Spleen (tissue), 11 donors: Measurements from ENCODE around the gene CNST. TPM values are rescaled to one million over a fixed set of nuclear protein-coding genes. Genes with fewer than 3 reads are reported as not detected.

Experiments used
- DNase-seq: peaks from one replicate; pipeline ENCODE4 v3.0.0-alpha.2; 2020
- H3K27ac ChIP-seq, 8 donors: fragments of 200-600 bp; sonication (generic) in 7 of 8; 1 replicate in 4 of 8; 2 replicates in 4 of 8; pipeline versions ENCODE4 v1.5.0 to v1.8.0; 2016 to 2021; ENCODE audit warnings: inconsistent platforms in 4 of 8, mild to moderate bottlenecking in 4 of 8, moderate library complexity in 1 of 8
- H3K27me3 ChIP-seq, 7 donors: fragments of 200-600 bp; sonication (generic) in 6 of 7; replicated peaks in 1 of 7; 1 replicate in 4 of 7; 2 replicates in 3 of 7; pipeline versions ENCODE4 v1.5.0 to v1.8.0; 2016 to 2021; ENCODE audit warnings: inconsistent platforms in 3 of 7, mild to moderate bottlenecking in 1 of 7
- H3K36me3 ChIP-seq, 6 donors: fragments of 200-600 bp; sonication (generic) in 5 of 6; 1 replicate in 4 of 6; 2 replicates in 2 of 6; pipeline versions ENCODE4 v1.5.0 to v1.8.0; 2016 to 2021; ENCODE audit warnings: inconsistent platforms in 2 of 6
- H3K4me1 ChIP-seq, 6 donors: fragments of 200-600 bp; sonication (generic) in 5 of 6; 1 replicate in 3 of 6; 2 replicates in 3 of 6; pipeline versions ENCODE4 v1.5.0 to v1.8.0; 2016 to 2021; ENCODE audit warnings: inconsistent platforms in 3 of 6
- H3K4me3 ChIP-seq, 8 donors: fragments of 200-600 bp; sonication (generic) in 7 of 8; 1 replicate in 4 of 8; 2 replicates in 4 of 8; pipeline versions ENCODE4 v1.5.0 to v1.8.0; 2016 to 2021; ENCODE audit warnings: inconsistent platforms in 4 of 8, mild to moderate bottlenecking in 4 of 8, moderate library complexity in 2 of 8
- H3K9me3 ChIP-seq, 8 donors: fragments of 200-600 bp; sonication (generic) in 7 of 8; 1 replicate in 4 of 8; 2 replicates in 4 of 8; pipeline versions ENCODE4 v1.5.0 to v1.8.0; 2016 to 2021; ENCODE audit warnings: inconsistent platforms in 4 of 8
- CTCF ChIP-seq, 11 experiments: fragments of 200-600 bp in 7 of 11; fragments of 450-650 bp in 4 of 11; sonication (generic) in 4 of 11; IDR thresholded peaks in 8 of 11; conservative IDR thresholded peaks in 3 of 11; 1 replicate in 7 of 11; 2 replicates in 4 of 11; pipeline versions ENCODE4 v1.4.0 to v1.8.0; 2016 to 2021; ENCODE audit warnings: antibody characterized with exemption in 11 of 11, inconsistent platforms in 4 of 11, mild to moderate bottlenecking in 1 of 11
- POLR2A ChIP-seq, 3 donors: fragments of 450-650 bp; IDR thresholded peaks; one replicate each; pipeline ENCODE4 v1.5.1; 2017; ENCODE audit warnings: antibody characterized with exemption in 3 of 3, mild to moderate bottlenecking in 1 of 3
- POLR2AphosphoS5 ChIP-seq, 3 donors: sonication (generic); formaldehyde crosslinking; IDR thresholded peaks; one replicate each; pipeline ENCODE4 v1.5.1; 2017; ENCODE audit warnings: antibody characterized with exemption in 3 of 3
- WGBS, 5 donors: extraction: QIAGEN DNeasy Blood & Tissue Kit in 3 of 5; methylation state at CpG; one replicate each; pipeline versions ENCODE4 v1.1.5 to v1.1.7; 2013 to 2018; 5-methylcytosine and 5-hydroxymethylcytosine counted together
- intact Hi-C: fragments of 100-400 bp; cut with DNase I; formaldehyde crosslinking; loops from one replicate; pipeline ENCODE4 v1.15.0; 2023; ENCODE audit warnings: low total_unique reads
- polyA plus RNA-seq, 3 donors: library from polyadenylated mRNA; stranded (reverse); fragments of 200-250 nt; gene quantifications; one replicate each; pipeline ENCODE4 v1.2.1, GENCODE V29; 2013
- total RNA-seq, 7 donors: library from RNA; depleted of rRNA in 3 of 7; stranded (reverse); fragments of >200 nt in 3 of 7; fragmentation: NEBNext Ultra II Directional in 4 of 7; extraction: Animal tissue kit (Norgen Biotek cat#: 25700) in 4 of 7; gene quantifications; one replicate each; pipeline versions ENCODE4 v1.1.0 to v1.2.1, GENCODE V29; 2016 to 2021
- donor health status: healthy with polysubstance abuse.
- donor health status: DM: no; HTN: no; CAD: no; lungs with moderate emphysema.
- donor health status: DM: no; HTN: no; CAD: no.
- donor health status: Bipolar disorder and iron deficiency.
- donor health status: healthy.
- donor health status: DM: no; HTN: no; CAD: no.
- donor health status: DM: yes; HTN: yes; CAD: no.

The CNST gene
- total and polyA plus RNA-seq, 10 donors = 7.5 to 40.5 (median 30.0) TPM

- Histone ChIP-seq H3K27me3 (no peaks in the 10 kb centered on the region), H3K27ac (no peak overlapping the region), H3K36me3 (no peaks in the 10 kb centered on the region), H3K4me3 (no peak overlapping the region), H3K4me1 (peaks cover 0 to 9% (median 2%) of the 10 kb centered on the region in 6 donors), H3K9me3 (peaks cover 3 to 36% (median 20%) of the 10 kb centered on the region in 8 donors)
- no peak for TF ChIP-seq POLR2AphosphoS5 (IDR thresholded peaks at IDR 0.05)
- no peak for TF ChIP-seq POLR2A (IDR thresholded peaks at IDR 0.05)
- TF ChIP-seq CTCF (IDR thresholded peaks at IDR 0.05 in 8 of 11, conservative IDR thresholded peaks at IDR 0.05 in 3 of 11) = no peak
- no peak for DNase-seq
- 52 to 86% (median 83%) methylated on average over 2 of the region's 2 CpGs for WGBS, 5 donors
- intact Hi-C loops = no loop called here
Measured at GRCh38 chr1:246530482-246530881, 35.8 kb upstream of the CNST start.

- peaks cover 3 to 36% (median 20%) of the 10 kb centered on the region in 8 donors for H3K9me3 ChIP-seq
- no peak overlapping the region for H3K4me3 ChIP-seq
- no peak for DNase-seq
- no peak overlapping the region for H3K27ac ChIP-seq
- intact Hi-C loops = no loop called here
- no peaks in the 10 kb centered on the region for H3K36me3 ChIP-seq
- no peak for TF ChIP-seq CTCF (IDR thresholded peaks at IDR 0.05 in 8 of 11, conservative IDR thresholded peaks at IDR 0.05 in 3 of 11)
- no peak for TF ChIP-seq POLR2A (IDR thresholded peaks at IDR 0.05)
- TF ChIP-seq POLR2AphosphoS5 (IDR thresholded peaks at IDR 0.05) = no peak
- H3K27me3 ChIP-seq = no peaks in the 10 kb centered on the region
- H3K4me1 ChIP-seq = peaks cover 0 to 4% (median under 1%) of the 10 kb centered on the region in 6 donors
- WGBS, 5 donors = 60 to 83% (median 82%) methylated on average over 1 of the region's 1 CpG
Measured at GRCh38 chr1:246532519-246532918, 33.7 kb upstream of the CNST start.

DNA sequence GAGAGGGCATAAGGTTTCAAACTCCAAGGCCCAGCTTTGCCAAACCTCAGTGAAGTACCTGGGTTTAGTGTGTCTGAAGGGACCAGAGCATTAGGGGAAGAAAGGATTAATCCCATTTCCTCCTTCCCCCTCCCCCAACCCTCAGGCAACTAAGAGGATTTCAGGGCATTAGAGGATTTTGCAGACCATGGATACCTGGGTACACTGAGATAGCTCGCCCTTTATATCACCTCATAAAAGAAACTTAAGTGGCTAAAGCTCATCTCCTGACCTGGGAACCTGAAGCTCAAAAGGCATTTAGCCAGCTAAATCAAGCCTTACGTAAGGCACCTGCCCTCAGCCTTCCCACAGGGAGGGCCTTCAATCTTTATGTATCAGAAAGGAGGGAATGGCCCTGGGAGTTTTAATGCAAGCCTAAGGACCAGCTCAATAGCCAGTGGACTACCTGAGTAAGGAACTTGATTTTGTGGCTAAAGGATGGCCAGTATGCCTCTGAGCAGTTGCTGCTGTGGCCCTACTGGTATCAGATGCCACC, 32.8 kb upstream of the CNST start:
- DNase-seq = no peak
- no peaks in the 10 kb centered on the region for H3K4me1 ChIP-seq
- WGBS, 5 donors = 86 to 95% (median 88%) methylated on average over 2 of the region's 2 CpGs
- H3K9me3 ChIP-seq = peaks cover 3 to 36% (median 20%) of the 10 kb centered on the region in 8 donors
- intact Hi-C loops = no loop called here
- H3K36me3 ChIP-seq = peaks cover 0 to 5% (median 0%) of the 10 kb centered on the region in 6 donors
- no peak overlapping the region for H3K27ac ChIP-seq
- TF ChIP-seq CTCF (IDR thresholded peaks at IDR 0.05 in 8 of 11, conservative IDR thresholded peaks at IDR 0.05 in 3 of 11) (no peak), POLR2A (IDR thresholded peaks at IDR 0.05) (no peak), POLR2AphosphoS5 (IDR thresholded peaks at IDR 0.05) (no peak)
- H3K4me3 ChIP-seq = no peak overlapping the region
- H3K27me3 ChIP-seq = no peaks in the 10 kb centered on the region

DNA sequence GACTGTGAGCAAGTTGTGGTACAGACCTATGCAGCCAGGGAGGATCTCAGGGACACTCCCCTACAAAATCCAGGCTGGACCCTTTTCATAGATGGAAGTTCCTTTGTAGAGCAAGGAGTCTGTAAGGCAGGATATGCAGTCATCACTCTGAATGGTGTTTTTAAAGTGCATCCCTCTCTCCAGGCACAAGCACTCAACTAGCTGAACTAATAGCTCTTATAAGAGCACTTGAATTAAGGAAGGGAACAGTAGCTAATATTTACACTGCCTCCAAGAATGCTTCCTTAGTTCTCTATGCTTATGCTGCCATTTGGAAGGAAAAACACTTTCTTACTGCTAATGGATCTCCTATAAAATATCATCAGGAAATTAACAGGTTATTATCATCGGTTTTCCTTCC, 32.1 kb upstream of the CNST start:
- intact Hi-C loops = no loop called here
- Histone ChIP-seq H3K36me3 (peaks cover 0 to 11% (median 0%) of the 10 kb centered on the region in 6 donors), H3K9me3 (peaks cover 3 to 36% (median 20%) of the 10 kb centered on the region in 8 donors), H3K4me3 (no peak overlapping the region), H3K4me1 (no peaks in the 10 kb centered on the region), H3K27me3 (no peaks in the 10 kb centered on the region), H3K27ac (no peak overlapping the region)
- 79 to 95% (median 93%) methylated on average over 1 of the region's 1 CpG for WGBS, 5 donors
- no peak for DNase-seq
- TF ChIP-seq POLR2A (IDR thresholded peaks at IDR 0.05) = no peak
- no peak for TF ChIP-seq CTCF (IDR thresholded peaks at IDR 0.05 in 8 of 11, conservative IDR thresholded peaks at IDR 0.05 in 3 of 11)
- TF ChIP-seq POLR2AphosphoS5 (IDR thresholded peaks at IDR 0.05) = no peak
